Breast epithelium (tissue), 4 donors: ENCODE data around the gene RPS15. TPM values are rescaled to one million over a fixed set of nuclear protein-coding genes. Genes with fewer than 3 reads are reported as not detected.

Experiments
- DNase-seq, 2 donors: peaks; one replicate each; pipeline ENCODE4 v3.0.0-alpha.2; 2019; ENCODE audit warnings: low spot score in 2 of 2
- H3K27ac ChIP-seq, 2 donors: fragments of 200-600 bp; sonication (generic) in 1 of 2; one replicate each; pipeline ENCODE4 v1.5.1; 2016 to 2019; ENCODE audit warnings: mild to moderate bottlenecking in 1 of 2
- H3K27me3 ChIP-seq, 2 donors: fragments of 200-600 bp; sonication (generic) in 1 of 2; one replicate each; pipeline versions ENCODE4 v1.5.1 to v1.6.0; 2017 to 2019; ENCODE audit warnings: control low read depth in 1 of 2, mild to moderate bottlenecking in 1 of 2
- H3K36me3 ChIP-seq: fragments of 200-600 bp; one replicate; pipeline ENCODE4 v1.5.1; 2019
- H3K4me1 ChIP-seq, 2 donors: fragments of 200-600 bp; sonication (generic); one replicate each; pipeline ENCODE4 v1.5.1; 2016 to 2019; ENCODE audit warnings: control low read depth in 1 of 2
- H3K4me3 ChIP-seq, 3 donors: fragments of 200-600 bp; sonication (generic); 1 replicate in 2 of 3; 2 replicates in 1 of 3; pipeline ENCODE4 v1.5.1; 2016 to 2019; ENCODE audit warnings: mild to moderate bottlenecking in 3 of 3, moderate library complexity in 2 of 3
- H3K9me3 ChIP-seq, 2 donors: fragments of 200-600 bp; sonication (generic) in 1 of 2; one replicate each; pipeline ENCODE4 v1.5.1; 2016 to 2019; ENCODE audit warnings: control low read depth in 1 of 2
- CTCF ChIP-seq, 3 donors: fragments of 450-650 bp; IDR thresholded peaks; one replicate each; pipeline ENCODE4 v1.5.1; 2016 to 2017; ENCODE audit warnings: antibody characterized with exemption in 3 of 3, mild to moderate bottlenecking in 3 of 3, moderate library complexity in 3 of 3
- POLR2A ChIP-seq: fragments of 450-650 bp; IDR thresholded peaks from one replicate; pipeline ENCODE4 v1.6.1; 2016; ENCODE audit warnings: antibody characterized with exemption, mild to moderate bottlenecking, moderate library complexity
- POLR2AphosphoS5 ChIP-seq, 3 donors: sonication (generic); formaldehyde crosslinking; IDR thresholded peaks; one replicate each; pipeline ENCODE4 v1.6.1; 2017; ENCODE audit warnings: antibody characterized with exemption in 3 of 3
- intact Hi-C: fragments of 100-400 bp; cut with DNase I; formaldehyde crosslinking; loops from one replicate; pipeline ENCODE4 v1.15.1; 2023; ENCODE audit warnings: low total_unique reads
- total RNA-seq, 3 donors: library from RNA; depleted of rRNA; stranded (reverse); fragments of >200 nt; gene quantifications; one replicate each; pipeline ENCODE4 v1.1.0, GENCODE V29; 2016

RPS15 gene
- total RNA-seq, 3 donors from 2014 or later: 2,978 to 3,238 (median 2,982) TPM

- intact Hi-C loops: no loop called here
These were observed 17.6 kb upstream of the RPS15 start for GRCh38 chr19:1420590-1420989.

DNA sequence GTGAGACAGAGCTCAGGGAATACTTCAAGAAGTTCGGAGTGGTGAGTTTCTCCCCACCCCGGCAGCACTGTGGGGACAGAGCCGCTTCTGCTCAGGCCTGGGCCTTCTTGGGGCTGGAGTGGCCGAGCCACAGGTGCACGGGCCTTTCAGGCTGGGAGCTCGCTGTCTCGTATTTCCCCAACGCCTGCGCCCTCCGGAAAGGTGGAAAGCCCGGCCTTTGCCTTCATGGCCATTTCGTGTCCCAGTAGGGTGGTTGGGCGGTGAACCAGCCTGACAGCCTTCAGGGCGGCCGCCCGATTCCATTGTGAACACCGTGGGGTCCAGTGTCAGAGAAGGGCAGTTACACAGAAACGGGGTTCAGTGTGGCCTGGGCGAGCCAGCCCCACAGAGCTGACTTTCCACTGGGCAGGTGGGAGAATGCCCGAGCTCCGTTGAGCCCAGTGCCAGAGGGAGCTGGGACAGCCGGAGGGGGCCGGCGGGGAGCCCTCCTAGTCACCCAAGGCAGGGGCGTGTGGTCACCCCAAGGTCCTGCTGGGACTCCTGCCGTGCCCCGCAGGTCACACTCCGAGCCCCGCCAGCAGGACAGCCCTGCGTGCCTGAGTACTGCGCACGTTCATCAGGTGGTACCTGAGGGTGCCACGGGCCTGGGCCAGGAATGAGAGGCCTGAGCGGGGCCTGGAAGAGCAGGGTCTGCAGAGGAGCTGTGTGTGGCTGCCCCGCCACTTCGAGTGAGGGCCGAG is 16.8 kb upstream of the RPS15 start:
- Histone ChIP-seq H3K9me3 (no peaks in the 10 kb centered on the region), H3K27ac (peak overlapping the region in 1 of 2 donors; percentile 25), H3K36me3 (no peaks in the 10 kb centered on the region), H3K27me3 (no peaks in the 10 kb centered on the region), H3K4me1 (peaks cover 15 to 21% of the 10 kb centered on the region in 2 donors), H3K4me3 (no peak overlapping the region)
- no peak for DNase-seq
- TF ChIP-seq POLR2A (no peak), POLR2AphosphoS5 (IDR thresholded peaks at IDR 0.05) (no peak), CTCF (IDR thresholded peaks at IDR 0.05) (no peak)
- intact Hi-C loops: no loop called here

More at GRCh38 chr19:1420590-1420989, 17.6 kb upstream of the RPS15 start:
- TF ChIP-seq POLR2A (no peak), CTCF (IDR thresholded peaks at IDR 0.05) (no peak)
- H3K27ac ChIP-seq: no peak overlapping the region
- no peak for DNase-seq
- H3K27me3 ChIP-seq: no peaks in the 10 kb centered on the region
- no peaks in the 10 kb centered on the region for H3K36me3 ChIP-seq
- H3K4me1 ChIP-seq: peaks cover 23 to 29% of the 10 kb centered on the region in 2 donors
- H3K9me3 ChIP-seq: no peaks in the 10 kb centered on the region
- no peak overlapping the region for H3K4me3 ChIP-seq

DNA sequence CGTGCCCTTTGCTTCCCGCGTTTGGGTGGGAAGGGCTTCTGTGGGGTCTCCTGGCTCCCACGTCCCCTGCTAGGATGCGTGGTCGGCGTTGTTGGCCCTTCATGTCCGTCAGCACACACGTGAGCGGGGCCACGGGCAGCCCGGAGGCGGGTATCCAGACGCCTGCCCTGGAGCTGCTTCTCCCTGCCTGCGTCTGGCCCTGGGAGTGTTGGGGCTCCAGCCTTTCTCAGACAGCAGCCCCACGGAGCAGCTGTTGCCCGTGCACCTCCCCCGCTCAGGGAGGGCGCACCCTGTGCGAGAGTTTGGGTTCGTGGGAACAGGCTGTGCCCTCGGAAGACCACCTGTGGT is 16.3 kb upstream of the RPS15 start:
- intact Hi-C loops: no loop called here
- Histone ChIP-seq H3K9me3 (no peaks in the 10 kb centered on the region), H3K4me3 (no peak overlapping the region), H3K36me3 (no peaks in the 10 kb centered on the region), H3K27ac (peak overlapping the region in 1 of 2 donors; percentile 25), H3K27me3 (no peaks in the 10 kb centered on the region), H3K4me1 (peaks cover 10 to 16% of the 10 kb centered on the region in 2 donors)
- no peak for DNase-seq
- TF ChIP-seq POLR2A (no peak), CTCF (IDR thresholded peaks at IDR 0.05) (no peak), POLR2AphosphoS5 (IDR thresholded peaks at IDR 0.05) (no peak)

DNA sequence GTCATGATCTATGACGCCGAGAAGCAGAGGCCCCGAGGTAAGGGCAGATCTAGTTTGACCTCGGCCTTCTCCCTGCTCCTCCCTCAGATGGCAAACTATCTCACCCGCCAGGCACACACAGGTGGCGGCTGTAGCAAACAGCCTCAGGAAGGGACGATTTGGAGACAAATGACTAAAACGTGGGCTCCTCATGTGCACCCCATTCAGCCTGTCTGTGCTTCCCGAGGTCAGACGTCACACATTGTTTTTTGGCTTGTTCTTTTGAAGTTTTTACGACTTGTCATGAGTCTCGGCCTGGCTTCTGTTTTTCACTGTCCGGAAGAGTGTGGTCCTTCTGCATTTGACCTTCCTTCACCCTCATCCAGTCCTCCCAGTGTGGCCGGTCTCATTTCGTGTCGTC is 15.8 kb upstream of the RPS15 start:
- H3K9me3 ChIP-seq: no peaks in the 10 kb centered on the region
- no peaks in the 10 kb centered on the region for H3K27me3 ChIP-seq
- peaks cover 7 to 12% of the 10 kb centered on the region in 2 donors for H3K4me1 ChIP-seq
- intact Hi-C loops: no loop called here
- H3K27ac ChIP-seq: peak overlapping the region in 1 of 2 donors; percentile 25
- DNase-seq: no peak
- H3K36me3 ChIP-seq: no peaks in the 10 kb centered on the region
- no peak for TF ChIP-seq POLR2A
- TF ChIP-seq POLR2AphosphoS5 (IDR thresholded peaks at IDR 0.05): no peak
- TF ChIP-seq CTCF (IDR thresholded peaks at IDR 0.05): no peak
- no peak overlapping the region for H3K4me3 ChIP-seq

DNA sequence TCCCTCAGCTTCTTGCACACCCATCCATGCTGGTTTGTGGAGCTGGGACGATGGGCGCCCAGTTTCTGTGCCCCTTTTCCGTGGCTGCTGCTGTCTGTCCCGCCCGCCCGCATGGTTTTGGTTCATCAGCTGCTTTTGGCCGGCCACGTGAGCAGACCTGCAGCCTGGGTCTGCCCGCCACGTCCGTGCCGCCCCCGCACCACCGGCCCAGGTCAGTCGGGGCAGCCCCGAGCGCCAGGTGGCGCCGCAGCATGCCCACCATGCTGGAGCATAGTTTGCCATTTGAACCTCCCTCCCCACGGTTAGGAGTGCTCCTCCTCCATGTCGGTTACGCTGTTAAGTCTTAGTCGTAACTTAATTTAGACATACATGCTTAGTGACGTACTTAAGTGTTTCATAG is 15.3 kb upstream of the RPS15 start:
- Histone ChIP-seq H3K9me3 (no peaks in the 10 kb centered on the region), H3K4me3 (no peak overlapping the region), H3K27me3 (no peaks in the 10 kb centered on the region), H3K36me3 (no peaks in the 10 kb centered on the region), H3K27ac (no peak overlapping the region), H3K4me1 (peaks cover 5 to 6% of the 10 kb centered on the region in 2 donors)
- TF ChIP-seq POLR2AphosphoS5 (IDR thresholded peaks at IDR 0.05) (no peak), CTCF (IDR thresholded peaks at IDR 0.05) (no peak), POLR2A (no peak)
- intact Hi-C loops: no loop called here
- DNase-seq: no peak
